Measurements from ENCODE around the gene CCL26.

DNA sequence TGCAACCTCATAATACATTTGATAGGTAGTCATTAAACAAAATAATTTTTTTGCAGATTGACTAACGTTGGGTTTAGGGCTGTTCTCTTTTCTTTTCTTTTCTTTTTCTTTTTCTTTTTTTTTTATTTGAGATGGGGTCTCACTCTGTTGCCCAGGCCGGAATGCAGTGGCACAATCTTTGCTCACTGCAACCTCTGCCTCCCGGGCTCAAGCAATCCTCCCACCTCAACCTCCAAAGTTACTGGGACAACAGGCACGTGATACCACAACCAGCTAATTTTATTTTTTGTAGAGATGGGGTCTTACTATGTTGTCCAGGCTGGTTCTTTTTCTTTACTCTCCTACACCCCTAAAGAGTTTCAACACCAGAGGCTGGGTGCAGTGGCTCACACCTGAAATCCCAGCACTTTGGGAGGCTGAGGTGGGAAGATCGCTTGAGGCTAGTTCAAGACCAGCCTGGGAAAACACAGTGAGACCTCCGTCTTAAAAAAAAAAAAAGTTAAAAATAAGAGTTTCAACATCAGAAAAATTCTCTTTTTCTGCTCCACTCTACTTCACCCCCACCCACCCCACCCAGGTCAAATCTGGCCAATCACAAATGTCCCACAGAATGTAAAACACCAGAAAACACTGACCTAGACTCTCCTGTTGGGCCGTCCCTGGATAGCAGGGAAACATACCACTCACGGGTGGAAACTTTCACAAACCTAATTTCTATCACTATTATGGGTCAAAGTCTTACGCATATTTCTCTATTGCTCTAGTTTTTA is 36.2 kb downstream of the CCL26 start:
- TF ChIP-seq POLR2AphosphoS5 (IDR thresholded peaks at IDR 0.05): no peak
- TF ChIP-seq POLR2A (IDR thresholded peaks at IDR 0.05): no peak
- TF ChIP-seq CTCF (IDR thresholded peaks at IDR 0.05): no peak
